ENCODE results near the gene EVI5L. TPM values are rescaled to one million over a fixed set of nuclear protein-coding genes. Genes with fewer than 3 reads are reported as not detected.

EVI5L gene
- total and polyA plus RNA-seq, 7 experiments from 2014 or later: 2.5 to 12.2 (median 8.3) TPM

- H3K36me3 Mint-ChIP-seq: peaks cover 0 to 3% (median 0%) of the 10 kb centered on the region in 5 donors
- H3K9me3 Mint-ChIP-seq: peaks cover 0 to 5% (median 0%) of the 10 kb centered on the region in 11 donors
- Histone ChIP-seq H3K9me3 (ENCODE audit: control insufficient read depth in 2 of 3, low read length in 3 of 3) (no peaks in the 10 kb centered on the region), H3K4me1 (ENCODE audit: control insufficient read depth in 2 of 2, insufficient read depth in 2 of 2, low read length in 2 of 2) (peaks cover 12 to 19% of the 10 kb centered on the region in 2 donors), H3K27ac (ENCODE audit: low read depth, low read length) (peak overlapping the region; percentile 69), H3K36me3 (ENCODE audit: control insufficient read depth in 2 of 3, insufficient read depth in 3 of 3, low read length in 3 of 3) (no peaks in the 10 kb centered on the region), H3K27me3 (ENCODE audit: control insufficient read depth in 2 of 2, insufficient read depth in 2 of 2, low read length in 2 of 2) (peaks cover 0 to 2% of the 10 kb centered on the region in 2 donors), H3K4me3 (ENCODE audit: low read length) (peak overlapping the region; percentile 74)
- peak overlapping the region; percentile 69 to 87 (median 81) for H3K4me3 Mint-ChIP-seq
- intact Hi-C loops (cut with micrococcal nuclease): loop anchor here in 1 of 2 donors (5.0 kb wide), 1 partner anchor 134 kb away; no protein-coding TSS in a partner anchor
- POLR2A ChIA-PET: interaction anchor here (0.7 to 1.7 kb wide), 4 partner anchors 36 to 799 kb away, joined by 3 to 16 read pairs (median 5); partner anchors contain the start of genes MAP2K7, SNAPC2 and ZNF557
- H3K4me1 Mint-ChIP-seq: peaks cover 24 to 36% (median 34%) of the 10 kb centered on the region in 7 donors
- peak in 1 of 9 donors; percentile 30 for DNase-seq
- ATAC-seq: no peak
- H3K27me3 Mint-ChIP-seq: peaks cover 0 to 64% (median 8%) of the 10 kb centered on the region in 5 donors
- H3K27ac Mint-ChIP-seq: peak overlapping the region in 7 of 9 donors; percentile 30 to 90 (median 64)
- CTCF ChIA-PET: interaction anchor here (1.0 to 2.0 kb wide), 10 partner anchors 7 to 72 kb away, joined by 3 to 13 read pairs (median 5); partner anchors contain the start of gene SNAPC2
Observed at GRCh38 chr19:7868326-7868670, 38.3 kb downstream of the EVI5L start.

- H3K27me3 Mint-ChIP-seq: peaks cover 0 to 62% (median 8%) of the 10 kb centered on the region in 5 donors
- H3K4me1 Mint-ChIP-seq: peaks cover 24 to 39% (median 36%) of the 10 kb centered on the region in 7 donors
- H3K27ac Mint-ChIP-seq: peak overlapping the region; percentile 34 to 90 (median 58)
- intact Hi-C loops (cut with micrococcal nuclease): loop anchor here (1.0 to 5.0 kb wide), 7 partner anchors 16 to 190 kb away; partner anchors contain the start of genes MAP2K7 (in 2 of the 2), SNAPC2 (in 2 of the 2) and TIMM44 (in 1 of the 2)
- ATAC-seq: peak; percentile 83
- peaks cover 0 to 5% (median 0%) of the 10 kb centered on the region in 5 donors for H3K36me3 Mint-ChIP-seq
- DNase-seq: peak in 8 of 9 donors; percentile 51 to 95 (median 89)
- ChIA-PET CTCF (interaction anchor here (0.6 to 2.0 kb wide), 16 partner anchors 8 to 712 kb away, joined by 3 to 13 read pairs (median 4); partner anchors contain the start of genes MAP2K7, SNAPC2 and TGFBR3L), POLR2A (interaction anchor here (0.7 to 1.7 kb wide), 10 partner anchors 11 to 799 kb away, joined by 3 to 16 read pairs (median 4); partner anchors contain the start of genes CERS4, MAP2K7, SNAPC2 and TIMM44)
- H3K4me3 Mint-ChIP-seq: peak overlapping the region; percentile 69 to 87 (median 81)
- Histone ChIP-seq H3K27ac (ENCODE audit: low read depth, low read length) (peak overlapping the region; percentile 69), H3K4me3 (ENCODE audit: low read length) (peak overlapping the region; percentile 74), H3K4me1 (ENCODE audit: control insufficient read depth in 2 of 2, insufficient read depth in 2 of 2, low read length in 2 of 2) (peaks cover 12 to 19% of the 10 kb centered on the region in 2 donors), H3K36me3 (ENCODE audit: control insufficient read depth in 2 of 3, insufficient read depth in 3 of 3, low read length in 3 of 3) (no peaks in the 10 kb centered on the region), H3K27me3 (ENCODE audit: control insufficient read depth in 2 of 2, insufficient read depth in 2 of 2, low read length in 2 of 2) (peaks cover 0 to 2% of the 10 kb centered on the region in 2 donors), H3K9me3 (ENCODE audit: control insufficient read depth in 2 of 3, low read length in 3 of 3) (no peaks in the 10 kb centered on the region)
- H3K9me3 Mint-ChIP-seq: peaks cover 0 to 5% (median 0%) of the 10 kb centered on the region in 11 donors
Observed at GRCh38 chr19:7868671-7869452, 38.8 kb downstream of the EVI5L start.

- CTCF ChIA-PET: interaction anchor here (0.6 to 2.0 kb wide), 13 partner anchors 8 to 711 kb away, joined by 3 to 13 read pairs (median 5); partner anchors contain the start of genes MAP2K7, SNAPC2 and TGFBR3L
Observed at GRCh38 chr19:7869453-7869909, 39.5 kb downstream of the EVI5L start.

GRCh38 chr19:7869910-7870511, 40.0 kb downstream of the EVI5L start:
- DNase-seq: peak in 6 of 9 donors; percentile 49 to 80 (median 74)
- H3K4me3 Mint-ChIP-seq: peak overlapping the region; percentile 64 to 87 (median 75)
- peaks cover 16 to 26% of the 10 kb centered on the region in 2 donors for H3K4me1 ChIP-seq (ENCODE audit: control insufficient read depth in 2 of 2, insufficient read depth in 2 of 2, low read length in 2 of 2)
- intact Hi-C loops (cut with micrococcal nuclease): loop anchor here (1.0 to 5.0 kb wide), 8 partner anchors 8 to 191 kb away; partner anchors contain the start of genes MAP2K7 (in 2 of the 2), SNAPC2 (in 2 of the 2) and TIMM44 (in 1 of the 2)
- peaks cover 0 to 60% (median 8%) of the 10 kb centered on the region in 5 donors for H3K27me3 Mint-ChIP-seq
- ATAC-seq: peak; percentile 25
- H3K9me3 Mint-ChIP-seq: peaks cover 0 to 5% (median 0%) of the 10 kb centered on the region in 11 donors
- no peaks in the 10 kb centered on the region for H3K36me3 ChIP-seq (ENCODE audit: control insufficient read depth in 2 of 3, insufficient read depth in 3 of 3, low read length in 3 of 3)
- POLR2A ChIA-PET: interaction anchor here (1.0 to 1.7 kb wide), 7 partner anchors 12 to 1445 kb away, joined by 3 to 16 read pairs (median 5); partner anchors contain the start of genes MAP2K7, SNAPC2, TIMM44 and ZNF557
- H3K4me3 ChIP-seq (ENCODE audit: low read length): peak overlapping the region; percentile 74
- H3K27me3 ChIP-seq (ENCODE audit: control insufficient read depth in 2 of 2, insufficient read depth in 2 of 2, low read length in 2 of 2): peaks cover 0 to 2% of the 10 kb centered on the region in 2 donors
- no peaks in the 10 kb centered on the region for H3K9me3 ChIP-seq (ENCODE audit: control insufficient read depth in 2 of 3, low read length in 3 of 3)
- H3K4me1 Mint-ChIP-seq: peaks cover 21 to 40% (median 36%) of the 10 kb centered on the region in 7 donors
- CTCF ChIA-PET: interaction anchor here (0.8 to 2.0 kb wide), 11 partner anchors 9 to 51 kb away, joined by 3 to 13 read pairs (median 5); partner anchors contain the start of genes MAP2K7, SNAPC2 and TGFBR3L
- H3K27ac ChIP-seq (ENCODE audit: low read depth, low read length): peak overlapping the region; percentile 49
- H3K36me3 Mint-ChIP-seq: peaks cover 0 to 5% (median 0%) of the 10 kb centered on the region in 5 donors
- H3K27ac Mint-ChIP-seq: peak overlapping the region in 6 of 9 donors; percentile 23 to 66 (median 58)

More at GRCh38 chr19:7869453-7869909, 39.5 kb downstream of the EVI5L start:
- H3K27me3 Mint-ChIP-seq: peaks cover 0 to 58% (median 8%) of the 10 kb centered on the region in 5 donors
- Histone ChIP-seq H3K4me1 (ENCODE audit: control insufficient read depth in 2 of 2, insufficient read depth in 2 of 2, low read length in 2 of 2) (peaks cover 12 to 20% of the 10 kb centered on the region in 2 donors), H3K9me3 (ENCODE audit: control insufficient read depth in 2 of 3, low read length in 3 of 3) (no peaks in the 10 kb centered on the region), H3K27me3 (ENCODE audit: control insufficient read depth in 2 of 2, insufficient read depth in 2 of 2, low read length in 2 of 2) (peaks cover 0 to 2% of the 10 kb centered on the region in 2 donors), H3K36me3 (ENCODE audit: control insufficient read depth in 2 of 3, insufficient read depth in 3 of 3, low read length in 3 of 3) (no peaks in the 10 kb centered on the region), H3K27ac (ENCODE audit: low read depth, low read length) (peak overlapping the region; percentile 49), H3K4me3 (ENCODE audit: low read length) (peak overlapping the region; percentile 74)
- ATAC-seq (peak; percentile 82), DNase-seq (peak; percentile 81 to 99 (median 90))
- peaks cover 24 to 39% (median 36%) of the 10 kb centered on the region in 7 donors for H3K4me1 Mint-ChIP-seq
- peak overlapping the region; percentile 45 to 84 (median 74) for H3K4me3 Mint-ChIP-seq
- POLR2A ChIA-PET: interaction anchor here (0.8 to 1.7 kb wide), 10 partner anchors 11 to 1444 kb away, joined by 3 to 16 read pairs (median 4); partner anchors contain the start of genes CERS4, MAP2K7, SNAPC2 and TIMM44
- H3K9me3 Mint-ChIP-seq: peaks cover 0 to 5% (median 0%) of the 10 kb centered on the region in 11 donors
- intact Hi-C loops (cut with micrococcal nuclease): loop anchor here (1.0 to 5.0 kb wide), 7 partner anchors 16 to 190 kb away; partner anchors contain the start of genes MAP2K7 (in 2 of the 2), SNAPC2 (in 2 of the 2) and TIMM44 (in 1 of the 2)
- H3K27ac Mint-ChIP-seq: peak overlapping the region in 3 of 9 donors; percentile 31 to 65 (median 65)
- peaks cover 0 to 5% (median 0%) of the 10 kb centered on the region in 5 donors for H3K36me3 Mint-ChIP-seq

- Histone ChIP-seq H3K4me3 (ENCODE audit: low read length) (no peak overlapping the region), H3K36me3 (ENCODE audit: control insufficient read depth in 2 of 3, insufficient read depth in 3 of 3, low read length in 3 of 3) (no peaks in the 10 kb centered on the region), H3K27ac (ENCODE audit: low read depth, low read length) (no peak overlapping the region), H3K9me3 (ENCODE audit: control insufficient read depth in 2 of 3, low read length in 3 of 3) (no peaks in the 10 kb centered on the region), H3K4me1 (ENCODE audit: control insufficient read depth in 2 of 2, insufficient read depth in 2 of 2, low read length in 2 of 2) (peaks cover 16 to 26% of the 10 kb centered on the region in 2 donors), H3K27me3 (ENCODE audit: control insufficient read depth in 2 of 2, insufficient read depth in 2 of 2, low read length in 2 of 2) (peaks cover 0 to 2% of the 10 kb centered on the region in 2 donors)
- peak overlapping the region; percentile 41 to 87 (median 75) for H3K4me3 Mint-ChIP-seq
- H3K4me1 Mint-ChIP-seq: peaks cover 15 to 33% (median 29%) of the 10 kb centered on the region in 7 donors
- CTCF ChIA-PET: no interaction called here
- H3K36me3 Mint-ChIP-seq: peaks cover 0 to 5% (median 0%) of the 10 kb centered on the region in 5 donors
- peaks cover 0 to 60% (median 8%) of the 10 kb centered on the region in 5 donors for H3K27me3 Mint-ChIP-seq
- H3K27ac Mint-ChIP-seq: peak overlapping the region in 6 of 9 donors; percentile 14 to 87 (median 38)
- intact Hi-C loops (cut with micrococcal nuclease): loop anchor here in 1 of 2 donors (1.0 kb wide), 1 partner anchor 9 kb away; no protein-coding TSS in a partner anchor
- ATAC-seq (no peak), DNase-seq (peak in 7 of 9 donors; percentile 39 to 79 (median 56))
- POLR2A ChIA-PET: interaction anchor here (1.1 kb wide), 1 partner anchor 1446 kb away, joined by 3 read pairs; no protein-coding TSS in a partner anchor
- peaks cover 0 to 4% (median 0%) of the 10 kb centered on the region in 11 donors for H3K9me3 Mint-ChIP-seq
Observed at GRCh38 chr19:7870571-7871436, 40.8 kb downstream of the EVI5L start.

All from naive thymus-derived CD4-positive, alpha-beta T cell (primary cell).